ENCODE data around the gene LGALSL.
A peak's percentile ranks its signal among the peaks of the same experiment; 100 is the strongest.

The LGALSL gene

GRCh38 chr2:64460330-64460729, 6.4 kb downstream of the LGALSL start:
- DNase-seq (ENCODE audit: low read depth) = no peak
- TF ChIP-seq, protein P1, sequence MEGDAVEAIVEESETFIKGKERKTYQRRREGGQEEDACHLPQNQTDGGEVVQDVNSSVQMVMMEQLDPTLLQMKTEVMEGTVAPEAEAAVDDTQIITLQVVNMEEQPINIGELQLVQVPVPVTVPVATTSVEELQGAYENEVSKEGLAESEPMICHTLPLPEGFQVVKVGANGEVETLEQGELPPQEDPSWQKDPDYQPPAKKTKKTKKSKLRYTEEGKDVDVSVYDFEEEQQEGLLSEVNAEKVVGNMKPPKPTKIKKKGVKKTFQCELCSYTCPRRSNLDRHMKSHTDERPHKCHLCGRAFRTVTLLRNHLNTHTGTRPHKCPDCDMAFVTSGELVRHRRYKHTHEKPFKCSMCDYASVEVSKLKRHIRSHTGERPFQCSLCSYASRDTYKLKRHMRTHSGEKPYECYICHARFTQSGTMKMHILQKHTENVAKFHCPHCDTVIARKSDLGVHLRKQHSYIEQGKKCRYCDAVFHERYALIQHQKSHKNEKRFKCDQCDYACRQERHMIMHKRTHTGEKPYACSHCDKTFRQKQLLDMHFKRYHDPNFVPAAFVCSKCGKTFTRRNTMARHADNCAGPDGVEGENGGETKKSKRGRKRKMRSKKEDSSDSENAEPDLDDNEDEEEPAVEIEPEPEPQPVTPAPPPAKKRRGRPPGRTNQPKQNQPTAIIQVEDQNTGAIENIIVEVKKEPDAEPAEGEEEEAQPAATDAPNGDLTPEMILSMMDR (IDR thresholded peaks at IDR 0.05; ENCODE audit: control insufficient read depth, insufficient read depth, low read depth, low read length, missing control alignments) = no peak
- H3K4me3 ChIP-seq (ENCODE audit: control insufficient read depth, low read depth, low read length) = no peak overlapping the region

DNA sequence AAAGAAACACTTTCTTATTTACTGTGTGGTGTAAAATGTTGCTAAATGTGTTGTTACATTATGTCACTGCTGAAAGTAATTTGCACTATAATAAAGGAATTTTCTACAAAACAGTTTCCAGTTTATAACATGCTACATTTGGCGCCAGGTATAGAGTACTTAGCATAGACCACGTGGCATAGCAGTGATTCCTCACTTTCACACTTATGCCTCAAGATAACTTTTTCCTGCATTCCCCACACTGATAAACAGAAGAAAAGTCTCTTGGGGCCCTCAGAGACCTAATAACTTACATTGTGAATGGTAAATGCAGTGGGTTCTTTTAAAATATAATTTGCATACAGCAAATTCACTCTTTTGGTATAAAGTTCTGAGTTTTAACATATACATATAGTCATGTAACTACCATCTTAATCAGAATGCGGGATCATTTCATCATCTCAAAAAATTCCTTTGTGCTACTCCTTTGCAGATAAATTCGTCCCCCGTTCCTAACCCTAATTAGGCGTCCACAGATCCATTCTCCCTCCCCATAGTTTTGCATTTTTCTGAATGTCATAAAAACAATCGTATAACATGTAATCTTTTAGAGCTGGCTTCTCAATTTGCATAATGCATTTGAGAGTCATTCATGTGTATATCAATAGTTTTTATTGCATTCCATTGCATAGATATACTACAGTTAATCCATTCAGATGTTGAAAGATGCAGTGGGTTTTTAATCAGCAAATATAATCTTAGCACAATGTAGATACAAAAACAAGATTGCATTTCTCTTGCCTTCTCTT, 7.5 kb downstream of the LGALSL start:
- no peak for DNase-seq (ENCODE audit: low read depth)
- H3K4me3 ChIP-seq (ENCODE audit: control insufficient read depth, low read depth, low read length) = no peak overlapping the region
- TF ChIP-seq, protein P1 (IDR thresholded peaks at IDR 0.05; ENCODE audit: control insufficient read depth, insufficient read depth, low read depth, low read length, missing control alignments) = no peak

GRCh38 chr2:64462171-64462570, 8.2 kb downstream of the LGALSL start:
- H3K4me3 ChIP-seq (ENCODE audit: control insufficient read depth, low read depth, low read length) = no peak overlapping the region
- TF ChIP-seq, protein P1 (IDR thresholded peaks at IDR 0.05; ENCODE audit: control insufficient read depth, insufficient read depth, low read depth, low read length, missing control alignments) = no peak
- no peak for DNase-seq (ENCODE audit: low read depth)

- DNase-seq (ENCODE audit: low read depth) = peak; percentile 21
- no peak overlapping the region for H3K4me3 ChIP-seq (ENCODE audit: control insufficient read depth, low read depth, low read length)
- TF ChIP-seq, protein P1 (IDR thresholded peaks at IDR 0.05; ENCODE audit: control insufficient read depth, insufficient read depth, low read depth, low read length, missing control alignments) = no peak
These were observed 9.2 kb downstream of the LGALSL start for GRCh38 chr2:64462940-64463700.

DNA sequence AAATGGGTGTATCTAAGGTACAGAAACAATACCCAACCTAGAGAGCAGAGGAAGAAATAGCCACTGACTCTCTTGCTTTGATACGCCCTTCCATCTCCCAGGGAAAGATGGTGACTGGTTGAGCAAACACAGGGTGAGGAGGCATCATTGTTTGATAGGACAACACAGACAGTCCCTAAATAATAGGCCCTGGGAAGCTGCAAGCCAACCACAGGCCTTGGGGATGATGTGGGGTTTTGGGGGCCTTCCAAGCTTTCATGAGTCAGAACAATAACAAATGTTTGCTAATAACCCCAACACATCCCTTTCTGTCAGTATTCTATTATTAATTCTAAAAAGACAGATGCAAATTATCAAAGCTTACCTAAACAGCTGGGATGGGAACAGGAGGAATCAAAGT, 9.8 kb downstream of the LGALSL start:
- H3K4me3 ChIP-seq (ENCODE audit: control insufficient read depth, low read depth, low read length) = no peak overlapping the region
- TF ChIP-seq, protein P1 (IDR thresholded peaks at IDR 0.05; ENCODE audit: control insufficient read depth, insufficient read depth, low read depth, low read length, missing control alignments) = no peak
- DNase-seq (ENCODE audit: low read depth) = peak; percentile 23

- no peak overlapping the region for H3K4me3 ChIP-seq (ENCODE audit: control insufficient read depth, low read depth, low read length)
- TF ChIP-seq, protein P1 (IDR thresholded peaks at IDR 0.05; ENCODE audit: control insufficient read depth, insufficient read depth, low read depth, low read length, missing control alignments) = no peak
- no peak for DNase-seq (ENCODE audit: low read depth)
These were observed 12.6 kb downstream of the LGALSL start for GRCh38 chr2:64466478-64467085.

All from AG09309 (cell line).